Lung (tissue), 12 donors: ENCODE measurements around the gene HMGCR. TPM values are rescaled to one million over a fixed set of nuclear protein-coding genes. Genes with fewer than 3 reads are reported as not detected.

ENCODE experiments used
- ATAC-seq: fragments of 200-7000 bp; cut with Tn5 transposase; one replicate; pipeline ENCODE4 v1.9.1; 2020; ENCODE audit warnings: moderate number of reproducible peaks; ENCODE audit not compliant: insufficient read depth, low FRiP score
- DNase-seq, 3 donors: peaks; one replicate each; pipeline ENCODE4 v3.0.0-alpha.2; 2013 to 2017
- H3K27ac ChIP-seq, 2 donors: one replicate each; pipeline ENCODE4 v1.5.1; 2013; ENCODE audit warnings: mild to moderate bottlenecking in 2 of 2, moderate library complexity in 2 of 2, control low read depth in 1 of 2, inconsistent platforms in 1 of 2, low read depth in 1 of 2, low read length in 1 of 2
- H3K27me3 ChIP-seq, 3 donors: one replicate each; pipeline ENCODE4 v1.5.1; 2013; ENCODE audit warnings: low read length in 2 of 3; ENCODE audit not compliant: control insufficient read depth in 3 of 3, insufficient read depth in 3 of 3
- H3K36me3 ChIP-seq, 4 donors: one replicate each; pipeline ENCODE4 v1.5.1; 2013; ENCODE audit warnings: low read length in 4 of 4, mild to moderate bottlenecking in 1 of 4, moderate library complexity in 1 of 4; ENCODE audit not compliant: control insufficient read depth in 4 of 4, insufficient read depth in 4 of 4
- H3K4me1 ChIP-seq, 5 donors: one replicate each; pipeline ENCODE4 v1.5.1; 2013; ENCODE audit warnings: low read length in 5 of 5, mild to moderate bottlenecking in 2 of 5, moderate library complexity in 1 of 5; ENCODE audit not compliant: control insufficient read depth in 5 of 5, insufficient read depth in 5 of 5
- H3K4me3 ChIP-seq: one replicate; pipeline ENCODE4 v1.5.1; 2013; ENCODE audit warnings: mild to moderate bottlenecking, control low read depth, moderate library complexity
- H3K9ac ChIP-seq, 2 donors: one replicate each; pipeline ENCODE4 v1.5.1; 2013; ENCODE audit warnings: low read length in 2 of 2, control low read depth in 1 of 2; ENCODE audit not compliant: insufficient read depth in 1 of 2
- H3K9me3 ChIP-seq, 4 donors: one replicate each; pipeline ENCODE4 v1.5.1; 2013; ENCODE audit warnings: low read length in 3 of 4, mild to moderate bottlenecking in 1 of 4, moderate library complexity in 1 of 4; ENCODE audit not compliant: control insufficient read depth in 4 of 4, insufficient read depth in 3 of 4
- WGBS, 2 donors: extraction: QIAGEN DNeasy Blood & Tissue Kit; methylation state at CpG; one replicate each; pipeline ENCODE4 v1.1.7; 2013; 5-methylcytosine and 5-hydroxymethylcytosine counted together
- polyA plus RNA-seq, 2 donors: library from polyadenylated mRNA; stranded (reverse); fragments of 200-250 nt; gene quantifications; one replicate each; pipeline ENCODE4 v1.2.1, GENCODE V29; 2013
- total RNA-seq, 2 donors: library from RNA; depleted of rRNA in 1 of 2; stranded (reverse); fragments of >200 nt in 1 of 2; gene quantifications; one replicate each; pipeline ENCODE4 v1.2.1, GENCODE V29; 2014 to 2021
- TF ChIP-seq, protein P1 (sequence below): IDR thresholded peaks from 2 replicates; pipeline ENCODE4 v1.5.1; 2012; ENCODE audit warnings: mild to moderate bottlenecking; ENCODE audit errors: control extremely low read depth, extremely low read depth
- donor health status: control.
- donor health status: control.
- donor health status: Bipolar disorder and iron deficiency.
- donor health status: healthy.
- donor health status: DM: yes; HTN: yes; CAD: no.

HMGCR gene
- total and polyA plus RNA-seq, 4 donors: 15.5 to 177 (median 91.8) TPM

DNA sequence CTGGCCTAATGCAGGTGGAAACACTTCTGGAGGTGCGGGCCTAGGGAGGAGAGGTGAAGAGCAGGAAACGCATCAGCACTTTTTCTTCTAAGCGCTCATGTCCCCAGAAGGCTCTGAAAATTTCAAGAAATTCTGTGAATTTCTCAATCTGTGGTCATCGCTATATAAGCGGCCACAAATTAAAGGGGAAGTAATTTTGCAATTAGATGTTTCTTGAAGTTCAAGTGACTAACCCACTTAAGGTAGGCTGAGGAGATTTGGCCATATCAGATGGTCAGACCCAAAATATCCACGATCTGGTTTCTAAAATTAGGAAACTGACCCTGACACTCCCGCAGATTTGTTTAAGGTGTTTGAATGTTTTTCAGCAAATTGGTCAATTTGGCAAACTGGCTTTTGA is 16.6 kb upstream of the HMGCR start:
- H3K36me3 ChIP-seq: no peaks in the 10 kb centered on the region
- H3K27me3 ChIP-seq: no peaks in the 10 kb centered on the region
- peak; percentile 53 for ATAC-seq
- no peak for DNase-seq
- TF ChIP-seq, protein P1, sequence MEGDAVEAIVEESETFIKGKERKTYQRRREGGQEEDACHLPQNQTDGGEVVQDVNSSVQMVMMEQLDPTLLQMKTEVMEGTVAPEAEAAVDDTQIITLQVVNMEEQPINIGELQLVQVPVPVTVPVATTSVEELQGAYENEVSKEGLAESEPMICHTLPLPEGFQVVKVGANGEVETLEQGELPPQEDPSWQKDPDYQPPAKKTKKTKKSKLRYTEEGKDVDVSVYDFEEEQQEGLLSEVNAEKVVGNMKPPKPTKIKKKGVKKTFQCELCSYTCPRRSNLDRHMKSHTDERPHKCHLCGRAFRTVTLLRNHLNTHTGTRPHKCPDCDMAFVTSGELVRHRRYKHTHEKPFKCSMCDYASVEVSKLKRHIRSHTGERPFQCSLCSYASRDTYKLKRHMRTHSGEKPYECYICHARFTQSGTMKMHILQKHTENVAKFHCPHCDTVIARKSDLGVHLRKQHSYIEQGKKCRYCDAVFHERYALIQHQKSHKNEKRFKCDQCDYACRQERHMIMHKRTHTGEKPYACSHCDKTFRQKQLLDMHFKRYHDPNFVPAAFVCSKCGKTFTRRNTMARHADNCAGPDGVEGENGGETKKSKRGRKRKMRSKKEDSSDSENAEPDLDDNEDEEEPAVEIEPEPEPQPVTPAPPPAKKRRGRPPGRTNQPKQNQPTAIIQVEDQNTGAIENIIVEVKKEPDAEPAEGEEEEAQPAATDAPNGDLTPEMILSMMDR: no peak
- H3K4me3 ChIP-seq: no peak overlapping the region
- H3K9ac ChIP-seq: no peak overlapping the region
- H3K9me3 ChIP-seq: no peaks in the 10 kb centered on the region
- H3K4me1 ChIP-seq: no peaks in the 10 kb centered on the region
- peak overlapping the region in 1 of 2 donors; percentile 83 for H3K27ac ChIP-seq
- WGBS, 2 donors: 36 to 71% methylated on average over 7 of the region's 7 CpGs

- ATAC-seq: no peak
- DNase-seq: no peak
- Histone ChIP-seq H3K4me1 (no peaks in the 10 kb centered on the region), H3K27me3 (no peaks in the 10 kb centered on the region), H3K4me3 (no peak overlapping the region), H3K27ac (no peak overlapping the region), H3K9me3 (no peaks in the 10 kb centered on the region), H3K9ac (no peak overlapping the region), H3K36me3 (no peaks in the 10 kb centered on the region)
- 90 to 95% methylated on average over 5 of the region's 5 CpGs for WGBS, 2 donors
- TF ChIP-seq, protein P1: no peak
Observed at GRCh38 chr5:75322066-75322465, 15.0 kb upstream of the HMGCR start.

DNA sequence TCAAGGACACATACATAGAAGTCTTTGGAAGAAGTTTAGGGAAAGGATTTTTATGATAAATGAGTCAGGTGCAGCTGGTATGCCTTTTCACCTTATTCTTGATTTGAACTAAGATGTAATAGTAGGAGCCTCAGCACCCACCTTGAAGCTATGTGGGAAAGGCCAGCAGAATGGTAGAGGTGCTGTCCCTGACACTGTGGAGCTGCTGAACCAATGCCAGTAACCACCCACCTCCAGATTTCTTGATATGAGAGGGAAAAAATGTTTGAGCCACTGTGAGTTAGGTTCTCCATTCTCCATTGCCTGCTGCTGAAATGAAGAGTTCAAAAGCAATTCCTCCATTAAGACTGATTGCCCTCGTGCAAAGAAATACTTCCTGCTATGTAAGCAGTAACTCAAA is 12.2 kb upstream of the HMGCR start:
- Histone ChIP-seq H3K4me3 (no peak overlapping the region), H3K27ac (no peak overlapping the region), H3K9me3 (no peaks in the 10 kb centered on the region), H3K27me3 (no peaks in the 10 kb centered on the region), H3K36me3 (no peaks in the 10 kb centered on the region), H3K4me1 (no peaks in the 10 kb centered on the region), H3K9ac (no peak overlapping the region)
- WGBS, 2 donors: 12 to 52% methylated on average over 1 of the region's 1 CpG
- ATAC-seq: no peak
- TF ChIP-seq, protein P1: no peak
- DNase-seq: no peak

DNA sequence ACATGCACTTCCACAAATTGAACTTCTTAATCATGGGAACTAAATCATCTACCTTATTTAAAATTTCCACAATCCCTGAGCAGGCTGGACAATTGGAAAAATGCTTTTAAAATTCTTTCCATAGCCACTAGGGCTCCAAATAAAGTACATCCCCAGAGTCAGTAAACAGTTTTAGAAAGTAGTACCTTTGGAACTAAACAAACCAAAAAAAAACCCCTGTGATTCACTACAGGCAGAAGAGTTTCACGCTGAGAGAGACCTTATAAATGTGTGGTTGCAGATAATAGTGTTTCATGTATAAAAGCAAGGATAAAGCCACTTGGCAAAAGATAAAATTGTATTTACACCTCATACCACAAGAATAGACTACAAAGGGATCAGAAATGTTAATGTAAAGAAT is 11.8 kb upstream of the HMGCR start:
- WGBS, 2 donors: 59 to 82% methylated on average over 1 of the region's 1 CpG
- no peak for DNase-seq
- TF ChIP-seq, protein P1: no peak
- Histone ChIP-seq H3K9ac (no peak overlapping the region), H3K27ac (no peak overlapping the region), H3K4me1 (no peaks in the 10 kb centered on the region), H3K9me3 (no peaks in the 10 kb centered on the region), H3K4me3 (no peak overlapping the region), H3K36me3 (no peaks in the 10 kb centered on the region), H3K27me3 (no peaks in the 10 kb centered on the region)
- no peak for ATAC-seq
